RWPE1 (cell line): ENCODE data around the gene ALPK3.

Source experiments
- CTCF ChIA-PET: fragments of 350-600 bp; sonication (Branson Sonifier 250); formaldehyde crosslinking; extraction: SDS; loops from one replicate; lab custom pipeline; 2021; lab: Yijun Ruan, JAX
- POLR2A ChIA-PET: fragments of 400-600 bp; formaldehyde crosslinking; extraction: SDS; loops from one replicate; lab custom pipeline; 2020; ENCODE audit warnings: antibody characterized with exemption; ENCODE audit not compliant: low non-redundant PET; lab: Yijun Ruan, JAX
- DNase-seq: peaks from one replicate; pipeline ENCODE4 v3.0.0; 2012; ENCODE audit warnings: low spot score
- H3K27ac ChIP-seq: fragments of 450-650 bp; 2 replicates; pipeline ENCODE4 v1.5.1; 2017
- TF ChIP-seq, protein P1 (sequence below): fragments of 450-650 bp; conservative IDR thresholded peaks from 2 replicates; pipeline ENCODE4 v1.5.1; 2017; ENCODE audit warnings: low read depth, mild to moderate bottlenecking

Gene ALPK3

DNA sequence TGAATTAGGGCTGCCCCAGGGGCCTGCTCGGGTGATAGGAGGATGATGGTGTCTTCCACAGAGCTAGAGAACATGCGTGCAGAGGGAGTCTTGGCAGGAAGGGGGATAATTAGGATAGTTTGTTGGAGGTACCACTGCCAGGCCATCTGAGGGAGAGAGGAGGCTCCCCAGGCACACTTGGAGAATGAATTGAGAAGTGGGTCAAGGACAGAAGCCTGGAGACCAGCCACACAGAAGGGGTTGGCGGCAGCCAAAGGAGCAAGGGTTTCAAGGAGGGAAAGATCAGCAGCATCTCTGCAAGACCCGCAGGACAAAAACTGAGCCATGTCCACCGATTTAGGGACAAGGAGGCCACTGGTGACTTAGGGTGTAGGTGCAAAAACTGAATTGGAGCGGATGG is 74.2 kb downstream of the ALPK3 start:
- TF ChIP-seq, protein P1, sequence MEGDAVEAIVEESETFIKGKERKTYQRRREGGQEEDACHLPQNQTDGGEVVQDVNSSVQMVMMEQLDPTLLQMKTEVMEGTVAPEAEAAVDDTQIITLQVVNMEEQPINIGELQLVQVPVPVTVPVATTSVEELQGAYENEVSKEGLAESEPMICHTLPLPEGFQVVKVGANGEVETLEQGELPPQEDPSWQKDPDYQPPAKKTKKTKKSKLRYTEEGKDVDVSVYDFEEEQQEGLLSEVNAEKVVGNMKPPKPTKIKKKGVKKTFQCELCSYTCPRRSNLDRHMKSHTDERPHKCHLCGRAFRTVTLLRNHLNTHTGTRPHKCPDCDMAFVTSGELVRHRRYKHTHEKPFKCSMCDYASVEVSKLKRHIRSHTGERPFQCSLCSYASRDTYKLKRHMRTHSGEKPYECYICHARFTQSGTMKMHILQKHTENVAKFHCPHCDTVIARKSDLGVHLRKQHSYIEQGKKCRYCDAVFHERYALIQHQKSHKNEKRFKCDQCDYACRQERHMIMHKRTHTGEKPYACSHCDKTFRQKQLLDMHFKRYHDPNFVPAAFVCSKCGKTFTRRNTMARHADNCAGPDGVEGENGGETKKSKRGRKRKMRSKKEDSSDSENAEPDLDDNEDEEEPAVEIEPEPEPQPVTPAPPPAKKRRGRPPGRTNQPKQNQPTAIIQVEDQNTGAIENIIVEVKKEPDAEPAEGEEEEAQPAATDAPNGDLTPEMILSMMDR, result no peak
- H3K27ac ChIP-seq, result no peak overlapping the region
- POLR2A ChIA-PET, result no interaction called here
- no peak for DNase-seq
- CTCF ChIA-PET, result no interaction called here

DNA sequence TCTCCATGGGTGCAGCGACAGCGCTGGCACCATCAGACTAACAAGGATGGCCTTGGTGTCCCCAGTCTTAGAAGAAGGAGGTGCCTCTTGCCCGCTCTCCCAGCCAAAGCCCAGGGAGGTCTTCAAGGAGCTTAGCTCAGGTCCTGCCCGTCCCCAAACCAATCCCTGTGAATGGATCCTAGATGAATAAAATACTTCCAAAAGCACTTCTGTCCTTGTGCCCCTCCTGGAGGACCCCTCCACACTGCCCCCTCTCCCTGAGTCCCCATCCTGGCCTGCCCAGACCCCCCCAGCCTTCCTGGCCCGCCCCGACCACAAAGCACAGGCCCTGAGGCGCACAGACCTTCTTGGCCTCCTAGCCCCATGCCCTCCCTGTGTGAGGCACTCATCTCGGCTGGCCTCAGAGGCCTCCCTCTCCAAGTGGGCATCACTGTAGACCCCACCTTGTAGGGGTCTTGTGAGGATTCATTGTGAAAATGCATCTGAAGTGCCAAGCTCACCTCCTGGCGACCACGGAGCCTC is 75.7 kb downstream of the ALPK3 start:
- POLR2A ChIA-PET, result no interaction called here
- TF ChIP-seq, protein P1, result no peak
- H3K27ac ChIP-seq, result no peak overlapping the region
- CTCF ChIA-PET, result interaction anchor here (1.0 kb wide), 1 partner anchor 24 kb away, joined by 4 read pairs; no protein-coding TSS in a partner anchor
- DNase-seq, result no peak

DNA sequence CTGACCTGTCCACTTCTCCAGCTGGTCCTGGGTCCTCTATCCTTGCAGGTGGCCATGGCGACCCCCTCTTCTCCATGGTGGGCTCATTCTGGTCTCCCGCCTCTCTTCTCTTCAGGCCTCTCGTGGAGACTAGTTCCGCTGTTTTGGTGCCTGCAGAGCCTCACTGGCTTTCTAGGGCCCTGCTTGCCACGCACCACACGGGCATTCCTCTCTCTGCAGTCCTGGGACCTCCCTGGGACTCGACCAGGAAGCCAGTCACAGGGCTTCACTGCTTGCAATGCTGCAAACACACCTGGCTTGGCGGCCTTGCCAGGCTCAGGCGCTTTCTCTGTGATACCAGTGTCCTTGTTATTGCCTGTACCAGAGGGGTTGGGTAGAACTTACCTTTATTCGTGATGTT is 76.5 kb downstream of the ALPK3 start:
- H3K27ac ChIP-seq, result no peak overlapping the region
- TF ChIP-seq, protein P1, result no peak
- ChIA-PET POLR2A (interaction anchor here (0.6 kb wide), 1 partner anchor 751 kb away, joined by 3 read pairs; no protein-coding TSS in a partner anchor), CTCF (interaction anchor here (0.7 kb wide), 2 partner anchors 71 to 256 kb away, joined by 3 read pairs; no protein-coding TSS in a partner anchor)
- no peak for DNase-seq

DNA sequence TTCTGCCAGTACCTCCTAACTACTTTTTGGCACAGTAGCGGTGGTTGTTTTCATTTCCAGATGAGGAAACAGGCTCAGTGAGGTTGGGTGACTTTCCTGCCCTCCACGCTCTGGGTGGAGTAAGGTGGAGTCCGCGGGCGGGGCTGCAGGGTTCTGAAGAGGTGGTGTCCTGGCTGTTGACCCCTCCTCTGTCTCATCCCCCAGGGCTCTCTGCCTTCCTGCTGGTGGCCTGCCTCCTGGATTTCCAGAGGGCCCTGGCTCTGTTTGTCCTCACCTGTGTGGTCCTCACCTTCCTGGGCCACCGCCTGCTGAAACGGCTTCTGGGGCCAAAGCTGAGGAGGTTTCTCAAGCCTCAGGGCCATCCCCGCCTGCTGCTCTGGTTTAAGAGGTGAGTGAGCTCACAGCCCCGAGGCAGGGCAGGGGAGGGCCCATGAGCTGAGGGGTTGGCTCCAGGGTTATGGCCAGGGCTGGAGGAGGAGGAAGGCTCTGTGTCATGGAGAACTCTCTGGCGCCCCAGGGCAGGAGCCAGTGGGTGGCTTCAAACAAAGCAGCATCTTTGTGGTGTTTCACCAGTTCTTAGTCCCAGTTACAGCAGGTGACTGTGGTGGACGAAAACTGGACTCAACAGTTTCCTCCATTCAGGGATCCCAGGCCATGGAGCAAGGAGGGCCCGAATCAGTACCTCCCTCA is 77.7 kb downstream of the ALPK3 start:
- no peak for DNase-seq
- ChIA-PET CTCF (interaction anchor here (1.3 kb wide), 1 partner anchor 33 kb away, joined by 3 read pairs; no protein-coding TSS in a partner anchor), POLR2A (no interaction called here)
- H3K27ac ChIP-seq, result no peak overlapping the region
- TF ChIP-seq, protein P1, result no peak

DNA sequence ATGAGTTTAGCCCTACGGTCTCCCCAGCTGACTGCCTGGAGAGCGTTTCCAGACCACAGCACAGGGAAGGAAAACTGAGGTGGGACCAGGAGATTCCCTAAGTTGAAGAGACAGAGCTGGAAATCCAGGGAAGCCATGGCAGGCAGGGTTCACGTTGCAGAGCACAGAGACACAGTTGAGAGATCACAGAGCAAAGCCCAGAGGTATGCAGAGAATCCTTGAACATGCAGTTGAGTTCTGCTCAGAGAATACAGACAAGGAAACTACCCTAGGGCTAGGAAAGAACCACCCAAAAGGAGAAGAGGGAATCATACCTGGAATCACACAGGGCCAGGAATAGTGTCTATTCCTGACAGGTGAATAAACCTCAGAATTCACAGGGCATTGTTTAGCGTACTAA is 81.6 kb downstream of the ALPK3 start:
- no peak for DNase-seq
- no peak overlapping the region for H3K27ac ChIP-seq
- ChIA-PET POLR2A (no interaction called here), CTCF (interaction anchor here (0.6 to 0.7 kb wide), 3 partner anchors 65 to 1145 kb away, joined by 3 read pairs; no protein-coding TSS in a partner anchor)
- TF ChIP-seq, protein P1, result no peak

DNA sequence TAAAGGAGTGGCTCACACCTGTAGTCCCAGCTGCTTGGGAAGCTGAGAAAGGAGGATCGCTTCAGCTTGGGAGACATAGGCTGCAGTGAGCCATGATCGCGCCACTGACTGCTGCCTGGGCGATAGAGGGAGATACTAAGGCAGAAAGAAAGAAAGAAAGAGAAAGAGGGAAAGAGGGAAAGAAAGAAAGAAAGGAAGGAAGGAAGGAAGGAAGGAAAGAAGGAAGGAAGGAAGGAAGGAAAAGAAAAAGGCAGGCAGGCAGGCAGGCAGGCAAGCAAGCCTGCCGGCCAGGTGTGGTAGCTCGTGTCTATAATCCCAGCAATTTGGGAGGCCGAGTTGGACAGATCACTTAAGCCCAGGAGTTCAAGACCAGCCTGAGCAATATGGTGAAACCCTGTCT is 82.6 kb downstream of the ALPK3 start:
- CTCF ChIA-PET, result interaction anchor here (0.6 kb wide), 1 partner anchor 62 kb away, joined by 7 read pairs; no protein-coding TSS in a partner anchor
- TF ChIP-seq, protein P1, result no peak
- DNase-seq, result no peak

More for the DNA sequence above, 82.6 kb downstream of the ALPK3 start:
- H3K27ac ChIP-seq, result no peak overlapping the region
- POLR2A ChIA-PET, result no interaction called here
